Liver (tissue), 9 donors: ENCODE measurements around the gene LMF1. TPM values are rescaled to one million over a fixed set of nuclear protein-coding genes. Genes with fewer than 3 reads are reported as not detected.

ENCODE experiments used
- DNase-seq: peaks from one replicate; pipeline ENCODE4 v3.0.0-alpha.2; 2017; ENCODE audit warnings: low spot score
- H3K27ac ChIP-seq, 2 donors: one replicate each; pipeline ENCODE4 v1.7.0; 2013; ENCODE audit warnings: inconsistent platforms in 2 of 2, low read length in 2 of 2, control low read depth in 1 of 2, low read depth in 1 of 2, mild to moderate bottlenecking in 1 of 2
- H3K27me3 ChIP-seq, 4 donors: one replicate each; pipeline versions ENCODE4 v1.6.1 to v1.7.0; 2013; ENCODE audit warnings: low read length in 3 of 4, inconsistent platforms in 1 of 4, mild to moderate bottlenecking in 1 of 4, moderate library complexity in 1 of 4; ENCODE audit not compliant: control insufficient read depth in 4 of 4, insufficient read depth in 4 of 4
- H3K36me3 ChIP-seq, 4 donors: one replicate each; pipeline versions ENCODE4 v1.6.1 to v1.7.0; 2013; ENCODE audit warnings: low read length in 3 of 4, mild to moderate bottlenecking in 3 of 4, low read depth in 1 of 4, moderate library complexity in 1 of 4; ENCODE audit not compliant: control insufficient read depth in 4 of 4, insufficient read depth in 3 of 4
- H3K4me1 ChIP-seq, 4 donors: one replicate each; pipeline versions ENCODE4 v1.6.1 to v1.7.0; 2013; ENCODE audit warnings: low read length in 3 of 4, mild to moderate bottlenecking in 3 of 4, moderate library complexity in 1 of 4; ENCODE audit not compliant: control insufficient read depth in 4 of 4, insufficient read depth in 4 of 4
- H3K4me3 ChIP-seq, 3 donors: one replicate each; pipeline versions ENCODE4 v1.6.1 to v1.7.0; 2013; ENCODE audit warnings: low read length in 3 of 3, control low read depth in 1 of 3, low read depth in 1 of 3, mild to moderate bottlenecking in 1 of 3
- H3K9ac ChIP-seq, 2 donors: one replicate each; pipeline ENCODE4 v1.7.0; 2013; ENCODE audit warnings: low read length in 2 of 2, mild to moderate bottlenecking in 2 of 2, moderate library complexity in 2 of 2, control low read depth in 1 of 2, low read depth in 1 of 2
- H3K9me3 ChIP-seq, 4 donors: one replicate each; pipeline versions ENCODE4 v1.6.1 to v1.7.0; 2013; ENCODE audit warnings: low read length in 3 of 4; ENCODE audit not compliant: control insufficient read depth in 4 of 4
- ATF3 ChIP-seq: IDR thresholded peaks from 2 replicates; pipeline ENCODE4 v1.6.1; 2016; ENCODE audit warnings: antibody characterized with exemption
- CTCF ChIP-seq: fragments of 150-350 bp; IDR thresholded peaks from 2 replicates; pipeline ENCODE4 v1.5.1; 2017; ENCODE audit warnings: improper control_type of control experiment, low read depth, low read length; ENCODE audit not compliant: missing input control
- EGR1 ChIP-seq, 2 donors: IDR thresholded peaks; 2 replicates each; pipeline ENCODE4 v1.6.1; 2016 to 2018; ENCODE audit warnings: antibody characterized with exemption in 2 of 2, low read depth in 2 of 2
- FOXA2 ChIP-seq: IDR thresholded peaks from 2 replicates; pipeline ENCODE4 v1.6.1; 2016; ENCODE audit warnings: antibody characterized with exemption
- HNF4A ChIP-seq, 2 donors: conservative IDR thresholded peaks; 2 replicates each; pipeline ENCODE4 v1.6.1; 2016; ENCODE audit warnings: antibody characterized with exemption in 2 of 2, mild to moderate bottlenecking in 2 of 2
- JUND ChIP-seq, 2 donors: IDR thresholded peaks; 2 replicates each; pipeline ENCODE4 v1.6.1; 2016; ENCODE audit warnings: antibody characterized with exemption in 2 of 2
- MAX ChIP-seq: IDR thresholded peaks from 2 replicates; pipeline ENCODE4 v1.6.1; 2016; ENCODE audit warnings: antibody characterized with exemption
- NR2F2 ChIP-seq: IDR thresholded peaks from 2 replicates; pipeline ENCODE4 v1.6.1; 2016; ENCODE audit warnings: antibody characterized with exemption
- REST ChIP-seq: IDR thresholded peaks from 2 replicates; pipeline ENCODE4 v1.6.1; 2016; ENCODE audit warnings: antibody characterized with exemption, mild to moderate bottlenecking
- RXRA ChIP-seq, 2 donors: IDR thresholded peaks; 2 replicates each; pipeline ENCODE4 v1.6.1; 2017 to 2018; ENCODE audit warnings: antibody characterized with exemption in 2 of 2, mild to moderate bottlenecking in 1 of 2
- SP1 ChIP-seq: IDR thresholded peaks from 2 replicates; pipeline ENCODE4 v1.6.1; 2018; ENCODE audit warnings: antibody characterized with exemption, mild to moderate bottlenecking
- TAF1 ChIP-seq: conservative IDR thresholded peaks from 2 replicates; pipeline ENCODE4 v1.6.1; 2016; ENCODE audit warnings: antibody characterized with exemption, mild to moderate bottlenecking
- YY1 ChIP-seq: IDR thresholded peaks from 2 replicates; pipeline ENCODE4 v1.6.1; 2016; ENCODE audit warnings: antibody characterized with exemption, mild to moderate bottlenecking
- ZBTB33 ChIP-seq: IDR thresholded peaks from 2 replicates; pipeline ENCODE4 v1.6.1; 2016; ENCODE audit warnings: antibody characterized with exemption
- whole genome bisulfite sequencing: extraction: QIAGEN DNeasy Blood & Tissue Kit; methylation state at CpG from one replicate; pipeline ENCODE4 v1.1.7; 2013; 5-methylcytosine and 5-hydroxymethylcytosine counted together
- polyA plus RNA-seq, 2 donors: library from polyadenylated mRNA; stranded (reverse) in 1 of 2; unstranded in 1 of 2; fragments of 200-250 nt in 1 of 2; fragments of >200 nt in 1 of 2; fragmentation: Nextera tagmentation in 1 of 2; extraction: Ambion mirVana in 1 of 2; gene quantifications; one replicate each; pipeline versions ENCODE4 v1.2.1 to v1.2.3, GENCODE V29; 2013 to 2015
- total RNA-seq, 2 donors: library from RNA; depleted of rRNA; stranded (reverse); fragments of >200 nt; gene quantifications; one replicate each; pipeline ENCODE4 v1.2.3, GENCODE V29; 2014
- donor health status: healthy.
- donor health status: healthy.
- donor health status: healthy.
- donor health status: healthy.
- donor health status: healthy.

The LMF1 gene
- total and polyA plus RNA-seq, 4 donors: 8.8 to 24.3 (median 12.6) TPM

GRCh38 chr16:1014771-1015495, 44.1 kb upstream of the LMF1 start:
- 89% methylated on average over 22 of the region's 22 CpGs for WGBS
- no peaks in the 10 kb centered on the region for H3K9me3 ChIP-seq
- no peak overlapping the region for H3K27ac ChIP-seq
- no peaks in the 10 kb centered on the region for H3K27me3 ChIP-seq
- no peak for TF ChIP-seq ZBTB33
- no peak overlapping the region for H3K9ac ChIP-seq
- no peaks in the 10 kb centered on the region for H3K36me3 ChIP-seq
- H3K4me3 ChIP-seq: no peak overlapping the region
- DNase-seq: no peak
- H3K4me1 ChIP-seq: no peaks in the 10 kb centered on the region

GRCh38 chr16:1014221-1014620, 43.4 kb upstream of the LMF1 start:
- H3K9me3 ChIP-seq: no peaks in the 10 kb centered on the region
- DNase-seq: no peak
- TF ChIP-seq MAX (no peak), CTCF (no peak), REST (no peak), ATF3 (no peak), EGR1 (IDR thresholded peaks at IDR 0.05; ENCODE audit: low read depth in 2 of 2) (no peak)
- no peak overlapping the region for H3K9ac ChIP-seq
- no peak overlapping the region for H3K27ac ChIP-seq
- no peak overlapping the region for H3K4me3 ChIP-seq
- no peaks in the 10 kb centered on the region for H3K4me1 ChIP-seq
- no peaks in the 10 kb centered on the region for H3K36me3 ChIP-seq
- WGBS: 92% methylated on average over 8 of the region's 8 CpGs
- no peaks in the 10 kb centered on the region for H3K27me3 ChIP-seq

- H3K4me3 ChIP-seq: no peak overlapping the region
- no peaks in the 10 kb centered on the region for H3K4me1 ChIP-seq
- no peaks in the 10 kb centered on the region for H3K9me3 ChIP-seq
- WGBS: 76% methylated on average over 8 of the region's 8 CpGs
- H3K36me3 ChIP-seq: no peaks in the 10 kb centered on the region
- H3K27me3 ChIP-seq: no peaks in the 10 kb centered on the region
- DNase-seq: no peak
- H3K9ac ChIP-seq: no peak overlapping the region
- H3K27ac ChIP-seq: no peak overlapping the region
- TF ChIP-seq NR2F2 (no peak), TAF1 (no peak), ZBTB33 (no peak), ATF3 (no peak), SP1 (no peak), HNF4A (conservative IDR thresholded peaks at IDR 0.05) (no peak), YY1 (no peak), EGR1 (IDR thresholded peaks at IDR 0.05; ENCODE audit: low read depth in 2 of 2) (no peak), FOXA2 (no peak), RXRA (IDR thresholded peaks at IDR 0.05) (no peak), JUND (IDR thresholded peaks at IDR 0.05) (no peak)
Measured at GRCh38 chr16:1013593-1013900, 42.8 kb upstream of the LMF1 start.
